Tibial artery (tissue), 4 donors: ENCODE results near the gene NRXN3.

Source experiments
- DNase-seq, 2 donors: peaks; one replicate each; pipeline ENCODE4 v3.0.0-alpha.2; 2019
- H3K27ac ChIP-seq, 2 donors: fragments of 200-600 bp; sonication (generic) in 1 of 2; 1 replicate in 1 of 2; 2 replicates in 1 of 2; pipeline ENCODE4 v1.5.1; 2018 to 2019; ENCODE audit warnings: mild to moderate bottlenecking in 1 of 2
- H3K27me3 ChIP-seq, 2 donors: fragments of 200-600 bp; sonication (generic) in 1 of 2; one replicate each; pipeline versions ENCODE4 v1.5.1 to v1.6.0; 2016 to 2019
- H3K36me3 ChIP-seq, 3 donors: fragments of 200-600 bp; sonication (generic) in 2 of 3; one replicate each; pipeline ENCODE4 v1.5.1; 2016 to 2019; ENCODE audit warnings: mild to moderate bottlenecking in 2 of 3
- H3K4me1 ChIP-seq, 4 donors: fragments of 200-600 bp; sonication (generic) in 2 of 4; 1 replicate in 3 of 4; 2 replicates in 1 of 4; pipeline ENCODE4 v1.5.1; 2016 to 2019
- H3K4me3 ChIP-seq, 2 donors: fragments of 200-600 bp; sonication (generic) in 1 of 2; 1 replicate in 1 of 2; 2 replicates in 1 of 2; pipeline ENCODE4 v1.5.1; 2018 to 2019; ENCODE audit warnings: mild to moderate bottlenecking in 2 of 2
- H3K9me3 ChIP-seq, 3 donors: fragments of 200-600 bp; sonication (generic) in 1 of 3; one replicate each; pipeline ENCODE4 v1.5.1; 2016 to 2019
- CTCF ChIP-seq, 2 experiments: fragments of 200-600 bp in 1 of 2; fragments of 450-650 bp in 1 of 2; IDR thresholded peaks; one replicate each; pipeline ENCODE4 v1.5.1; 2017 to 2019; ENCODE audit warnings: antibody characterized with exemption in 2 of 2, mild to moderate bottlenecking in 1 of 2, moderate library complexity in 1 of 2
- intact Hi-C: fragments of 100-400 bp; cut with DNase I; formaldehyde crosslinking; loops from one replicate; pipeline ENCODE4 v1.15.0; 2023; ENCODE audit warnings: low total_unique reads

The NRXN3 gene

GRCh38 chr14:79871136-79871535 is 1701.0 kb downstream of the NRXN3 start:
- Histone ChIP-seq H3K4me3 (no peak overlapping the region), H3K27ac (no peak overlapping the region), H3K36me3 (no peaks in the 10 kb centered on the region), H3K9me3 (no peaks in the 10 kb centered on the region), H3K4me1 (no peaks in the 10 kb centered on the region), H3K27me3 (no peaks in the 10 kb centered on the region)
- DNase-seq: no peak
- TF ChIP-seq CTCF (IDR thresholded peaks at IDR 0.05): no peak
- intact Hi-C loops: no loop called here

GRCh38 chr14:79878229-79878628 is 1708.1 kb downstream of the NRXN3 start:
- no peaks in the 10 kb centered on the region for H3K27me3 ChIP-seq
- H3K9me3 ChIP-seq: no peaks in the 10 kb centered on the region
- DNase-seq: no peak
- no peaks in the 10 kb centered on the region for H3K36me3 ChIP-seq
- no peak overlapping the region for H3K27ac ChIP-seq
- intact Hi-C loops: no loop called here
- no peak overlapping the region for H3K4me3 ChIP-seq
- no peaks in the 10 kb centered on the region for H3K4me1 ChIP-seq
- no peak for TF ChIP-seq CTCF (IDR thresholded peaks at IDR 0.05)

GRCh38 chr14:79878785-79879184 is 1708.6 kb downstream of the NRXN3 start:
- TF ChIP-seq CTCF (IDR thresholded peaks at IDR 0.05): no peak

GRCh38 chr14:79881299-79881698 is 1711.1 kb downstream of the NRXN3 start:
- no peak overlapping the region for H3K27ac ChIP-seq
- no peak for DNase-seq
- intact Hi-C loops: no loop called here
- TF ChIP-seq CTCF (IDR thresholded peaks at IDR 0.05): no peak
- H3K4me1 ChIP-seq: no peaks in the 10 kb centered on the region
- H3K27me3 ChIP-seq: no peaks in the 10 kb centered on the region
- H3K36me3 ChIP-seq: no peaks in the 10 kb centered on the region
- H3K9me3 ChIP-seq: no peaks in the 10 kb centered on the region
- no peak overlapping the region for H3K4me3 ChIP-seq

More at GRCh38 chr14:79878785-79879184, 1708.6 kb downstream of the NRXN3 start:
- DNase-seq: no peak
- Histone ChIP-seq H3K27me3 (no peaks in the 10 kb centered on the region), H3K36me3 (no peaks in the 10 kb centered on the region), H3K4me3 (no peak overlapping the region), H3K4me1 (no peaks in the 10 kb centered on the region), H3K9me3 (no peaks in the 10 kb centered on the region), H3K27ac (no peak overlapping the region)
- intact Hi-C loops: no loop called here

GRCh38 chr14:79890527-79890926 is 1720.4 kb downstream of the NRXN3 start:
- TF ChIP-seq CTCF (IDR thresholded peaks at IDR 0.05): no peak
- H3K9me3 ChIP-seq: no peaks in the 10 kb centered on the region
- H3K36me3 ChIP-seq: no peaks in the 10 kb centered on the region
- no peaks in the 10 kb centered on the region for H3K4me1 ChIP-seq
- H3K27me3 ChIP-seq: no peaks in the 10 kb centered on the region
- no peak overlapping the region for H3K4me3 ChIP-seq
- no peak for DNase-seq
- intact Hi-C loops: no loop called here
- no peak overlapping the region for H3K27ac ChIP-seq

GRCh38 chr14:79896009-79896408 is 1725.8 kb downstream of the NRXN3 start:
- Histone ChIP-seq H3K27ac (no peak overlapping the region), H3K4me1 (no peaks in the 10 kb centered on the region), H3K36me3 (no peaks in the 10 kb centered on the region), H3K9me3 (no peaks in the 10 kb centered on the region), H3K4me3 (no peak overlapping the region), H3K27me3 (no peaks in the 10 kb centered on the region)
- intact Hi-C loops: no loop called here
- no peak for TF ChIP-seq CTCF (IDR thresholded peaks at IDR 0.05)
- no peak for DNase-seq
